HepG2 (cell line): ENCODE data around the gene TAOK3. TPM values are rescaled to one million over a fixed set of nuclear protein-coding genes. Genes with fewer than 3 reads are reported as not detected.

Experiments
- HNF1A ChIP-seq, 2 experiments: sonication (generic) in 1 of 2; formaldehyde crosslinking in 1 of 2; IDR thresholded peaks; 2 replicates each; pipeline versions ENCODE4 v1.4.0 to v1.6.1; 2016 to 2020; ENCODE audit warnings: borderline replicate concordance in 1 of 2, low read depth in 1 of 2, mild to moderate bottlenecking in 1 of 2, missing genetic modification reagents in 1 of 2
- PATZ1 ChIP-seq: sonication (generic); formaldehyde crosslinking; IDR thresholded peaks from 2 replicates; pipeline ENCODE4 v1.4.0; 2020; ENCODE audit warnings: missing genetic modification reagents
- RNF2 ChIP-seq: fragments of 450-650 bp; conservative IDR thresholded peaks from 2 replicates; pipeline ENCODE4 v1.6.1; 2016; ENCODE audit warnings: low read depth
- SMAD1 ChIP-seq: sonication (generic); formaldehyde crosslinking; IDR thresholded peaks from 2 replicates; pipeline ENCODE4 v1.4.0; 2020; ENCODE audit warnings: missing genetic modification reagents, low read depth, mild to moderate bottlenecking, borderline replicate concordance
- ZFYVE20 ChIP-seq: sonication (generic); formaldehyde crosslinking; IDR thresholded peaks from 2 replicates; pipeline ENCODE4 v1.8.0; 2023; ENCODE audit warnings: low read depth, mild to moderate bottlenecking, moderate library complexity, missing genetic modification reagents, borderline replicate concordance
- ZNF790 ChIP-seq: sonication (generic); formaldehyde crosslinking; IDR thresholded peaks from 2 replicates; pipeline ENCODE4 v1.8.0; 2022; ENCODE audit warnings: missing genetic modification reagents, mild to moderate bottlenecking, borderline replicate concordance
- ZNF839 ChIP-seq: sonication (generic); formaldehyde crosslinking; IDR thresholded peaks from 2 replicates; pipeline ENCODE4 v1.4.0; 2020; ENCODE audit warnings: missing genetic modification reagents, mild to moderate bottlenecking, borderline replicate concordance
- ZSCAN25 ChIP-seq: sonication (generic); formaldehyde crosslinking; IDR thresholded peaks from 2 replicates; pipeline ENCODE4 v1.8.0; 2022; ENCODE audit warnings: mild to moderate bottlenecking, missing genetic modification reagents
- polyA plus RNA-seq, 8 experiments: library from polyadenylated mRNA; depleted of rRNA in 3 of 8; stranded (reverse) in 7 of 8; unstranded in 1 of 8; fragments of >200 nt; fragmentation: Illumina TruSeq in 4 of 8; extraction: Trizol in 4 of 8; gene quantifications; 2 replicates each; pipeline versions ENCODE4 v1.2.1 to v1.2.3, GENCODE V29; 2011 to 2016; ENCODE audit warnings: low read depth in 4 of 8, missing spikeins in 1 of 8, mixed read lengths in 1 of 8; ENCODE audit not compliant: insufficient read depth in 1 of 8
- total RNA-seq, 5 experiments: library from RNA; depleted of rRNA; stranded (reverse); fragments of >200 nt; fragmentation: Illumina TruSeq; extraction: Trizol; gene quantifications; 2 replicates each; pipeline ENCODE4 v1.2.3, GENCODE V29; 2016; ENCODE audit warnings: low read depth in 1 of 5
- TF ChIP-seq, protein P1 (sequence below): sonication (generic); formaldehyde crosslinking; IDR thresholded peaks from 2 replicates; pipeline ENCODE4 v1.9.0; 2021; ENCODE audit warnings: mild to moderate bottlenecking, missing genetic modification reagents

Gene TAOK3
- total and polyA plus RNA-seq, 2 of the 13 experiments (the other 11 are each of a cell fraction or from before 2014, with no cell fraction given): 10.4 to 12.3 TPM

DNA sequence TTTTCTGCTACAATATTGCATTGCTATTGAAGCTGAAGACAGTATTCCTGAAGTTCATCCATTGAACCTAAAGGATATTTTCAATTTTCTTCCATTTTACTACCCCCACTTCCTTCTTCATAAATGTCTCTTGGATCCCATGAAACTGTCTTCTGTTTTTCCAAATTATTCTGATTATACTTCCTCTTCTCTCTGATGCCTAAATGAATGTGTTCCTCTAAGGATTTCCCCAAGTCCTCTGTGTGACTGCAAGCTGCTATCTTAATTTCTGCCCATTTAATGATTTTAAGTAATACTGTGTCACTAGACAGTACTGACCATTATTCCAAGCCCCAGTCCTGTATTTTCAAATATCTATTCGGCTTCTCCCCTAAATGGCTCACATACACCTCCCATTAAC lies 102.9 kb downstream of the TAOK3 start (continued):
- TF ChIP-seq HNF1A (IDR thresholded peaks at IDR 0.05; ENCODE audit: low read depth) (no peak), HNF1A (CRISPR knock-in tag; IDR thresholded peaks at IDR 0.05; ENCODE audit: borderline replicate concordance) (no peak), RNF2 (no peak), SMAD1 (CRISPR knock-in tag) (no peak), PATZ1 (CRISPR knock-in tag) (no peak), ZFYVE20 (CRISPR knock-in tag) (no peak), ZNF790 (no peak), ZNF839 (CRISPR knock-in tag) (no peak), ZSCAN25 (CRISPR knock-in tag) (no peak)
- TF ChIP-seq, protein P1, sequence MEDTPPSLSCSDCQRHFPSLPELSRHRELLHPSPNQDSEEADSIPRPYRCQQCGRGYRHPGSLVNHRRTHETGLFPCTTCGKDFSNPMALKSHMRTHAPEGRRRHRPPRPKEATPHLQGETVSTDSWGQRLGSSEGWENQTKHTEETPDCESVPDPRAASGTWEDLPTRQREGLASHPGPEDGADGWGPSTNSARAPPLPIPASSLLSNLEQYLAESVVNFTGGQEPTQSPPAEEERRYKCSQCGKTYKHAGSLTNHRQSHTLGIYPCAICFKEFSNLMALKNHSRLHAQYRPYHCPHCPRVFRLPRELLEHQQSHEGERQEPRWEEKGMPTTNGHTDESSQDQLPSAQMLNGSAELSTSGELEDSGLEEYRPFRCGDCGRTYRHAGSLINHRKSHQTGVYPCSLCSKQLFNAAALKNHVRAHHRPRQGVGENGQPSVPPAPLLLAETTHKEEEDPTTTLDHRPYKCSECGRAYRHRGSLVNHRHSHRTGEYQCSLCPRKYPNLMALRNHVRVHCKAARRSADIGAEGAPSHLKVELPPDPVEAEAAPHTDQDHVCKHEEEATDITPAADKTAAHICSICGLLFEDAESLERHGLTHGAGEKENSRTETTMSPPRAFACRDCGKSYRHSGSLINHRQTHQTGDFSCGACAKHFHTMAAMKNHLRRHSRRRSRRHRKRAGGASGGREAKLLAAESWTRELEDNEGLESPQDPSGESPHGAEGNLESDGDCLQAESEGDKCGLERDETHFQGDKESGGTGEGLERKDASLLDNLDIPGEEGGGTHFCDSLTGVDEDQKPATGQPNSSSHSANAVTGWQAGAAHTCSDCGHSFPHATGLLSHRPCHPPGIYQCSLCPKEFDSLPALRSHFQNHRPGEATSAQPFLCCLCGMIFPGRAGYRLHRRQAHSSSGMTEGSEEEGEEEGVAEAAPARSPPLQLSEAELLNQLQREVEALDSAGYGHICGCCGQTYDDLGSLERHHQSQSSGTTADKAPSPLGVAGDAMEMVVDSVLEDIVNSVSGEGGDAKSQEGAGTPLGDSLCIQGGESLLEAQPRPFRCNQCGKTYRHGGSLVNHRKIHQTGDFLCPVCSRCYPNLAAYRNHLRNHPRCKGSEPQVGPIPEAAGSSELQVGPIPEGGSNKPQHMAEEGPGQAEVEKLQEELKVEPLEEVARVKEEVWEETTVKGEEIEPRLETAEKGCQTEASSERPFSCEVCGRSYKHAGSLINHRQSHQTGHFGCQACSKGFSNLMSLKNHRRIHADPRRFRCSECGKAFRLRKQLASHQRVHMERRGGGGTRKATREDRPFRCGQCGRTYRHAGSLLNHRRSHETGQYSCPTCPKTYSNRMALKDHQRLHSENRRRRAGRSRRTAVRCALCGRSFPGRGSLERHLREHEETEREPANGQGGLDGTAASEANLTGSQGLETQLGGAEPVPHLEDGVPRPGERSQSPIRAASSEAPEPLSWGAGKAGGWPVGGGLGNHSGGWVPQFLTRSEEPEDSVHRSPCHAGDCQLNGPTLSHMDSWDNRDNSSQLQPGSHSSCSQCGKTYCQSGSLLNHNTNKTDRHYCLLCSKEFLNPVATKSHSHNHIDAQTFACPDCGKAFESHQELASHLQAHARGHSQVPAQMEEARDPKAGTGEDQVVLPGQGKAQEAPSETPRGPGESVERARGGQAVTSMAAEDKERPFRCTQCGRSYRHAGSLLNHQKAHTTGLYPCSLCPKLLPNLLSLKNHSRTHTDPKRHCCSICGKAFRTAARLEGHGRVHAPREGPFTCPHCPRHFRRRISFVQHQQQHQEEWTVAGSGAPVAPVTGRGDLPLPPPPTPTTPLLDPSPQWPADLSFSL (CRISPR knock-in tag): no peak
